HL-60 (cell line): ENCODE results near the gene TREM2.

Source experiments
- DNase-seq, 2 experiments: peaks; one replicate each; pipeline ENCODE4 v3.0.0-alpha.2; 2010 to 2020; ENCODE audit warnings: low read depth in 1 of 2, low spot score in 1 of 2
- H3K27ac ChIP-seq: fragments of 250-450 bp; sonication (Bioruptor Pico); replicated peaks from 2 replicates; pipeline ENCODE4 v1.5.1; 2020; ENCODE audit warnings: mild to moderate bottlenecking, moderate library complexity
- H3K27me3 ChIP-seq: fragments of 250-450 bp; sonication (Bioruptor Pico); 2 replicates; pipeline ENCODE4 v1.5.1; 2021; ENCODE audit warnings: mild to moderate bottlenecking, moderate library complexity; ENCODE audit not compliant: insufficient read depth, poor library complexity, severe bottlenecking
- H3K4me3 ChIP-seq: replicated peaks from 2 replicates; pipeline ENCODE4 v1.5.1; 2011; ENCODE audit warnings: mild to moderate bottlenecking, control low read depth, low read length; ENCODE audit not compliant: insufficient read depth
- GABPA ChIP-seq: IDR thresholded peaks from 2 replicates; pipeline ENCODE4 v1.6.1; 2012; ENCODE audit warnings: low read depth
- POLR2AphosphoS5 ChIP-seq: IDR thresholded peaks from 2 replicates; pipeline ENCODE4 v1.6.1; 2012; ENCODE audit warnings: low read depth
- SPI1 ChIP-seq: IDR thresholded peaks from 2 replicates; pipeline ENCODE4 v1.6.1; 2012; ENCODE audit warnings: low read depth, mild to moderate bottlenecking, borderline replicate concordance
- TF ChIP-seq, protein P1 (sequence below): IDR thresholded peaks from one replicate; pipeline ENCODE4 v1.5.1; 2011; ENCODE audit warnings: low read length, control low read depth, inconsistent platforms; ENCODE audit not compliant: insufficient read depth
- TF ChIP-seq, protein P2 (sequence below): IDR thresholded peaks from 2 replicates; pipeline ENCODE4 v1.6.1; 2012; ENCODE audit warnings: low read depth; ENCODE audit not compliant: insufficient replicate concordance

TREM2 gene

DNA sequence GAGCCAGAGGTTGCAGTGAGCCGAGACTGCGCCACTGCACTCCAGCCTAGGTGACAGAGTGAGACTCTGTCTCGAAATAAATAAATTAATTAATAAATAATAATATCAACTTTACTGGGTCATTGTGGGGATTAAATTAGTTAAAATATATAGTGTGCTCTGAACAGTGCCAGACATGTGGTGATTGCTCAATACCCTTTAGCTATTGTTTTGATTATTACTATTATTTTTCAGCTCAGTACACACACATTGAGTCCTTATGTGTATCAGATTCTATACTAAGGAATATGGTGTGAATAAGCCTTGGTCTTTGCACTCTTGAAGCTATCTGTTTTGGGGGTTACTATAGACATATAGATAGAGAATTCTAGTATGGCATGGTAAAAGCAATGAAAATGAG, 37.6 kb downstream of the TREM2 start:
- Histone ChIP-seq H3K27ac (no peak overlapping the region), H3K4me3 (no peak overlapping the region), H3K27me3 (no peaks in the 10 kb centered on the region)
- TF ChIP-seq, protein P1, sequence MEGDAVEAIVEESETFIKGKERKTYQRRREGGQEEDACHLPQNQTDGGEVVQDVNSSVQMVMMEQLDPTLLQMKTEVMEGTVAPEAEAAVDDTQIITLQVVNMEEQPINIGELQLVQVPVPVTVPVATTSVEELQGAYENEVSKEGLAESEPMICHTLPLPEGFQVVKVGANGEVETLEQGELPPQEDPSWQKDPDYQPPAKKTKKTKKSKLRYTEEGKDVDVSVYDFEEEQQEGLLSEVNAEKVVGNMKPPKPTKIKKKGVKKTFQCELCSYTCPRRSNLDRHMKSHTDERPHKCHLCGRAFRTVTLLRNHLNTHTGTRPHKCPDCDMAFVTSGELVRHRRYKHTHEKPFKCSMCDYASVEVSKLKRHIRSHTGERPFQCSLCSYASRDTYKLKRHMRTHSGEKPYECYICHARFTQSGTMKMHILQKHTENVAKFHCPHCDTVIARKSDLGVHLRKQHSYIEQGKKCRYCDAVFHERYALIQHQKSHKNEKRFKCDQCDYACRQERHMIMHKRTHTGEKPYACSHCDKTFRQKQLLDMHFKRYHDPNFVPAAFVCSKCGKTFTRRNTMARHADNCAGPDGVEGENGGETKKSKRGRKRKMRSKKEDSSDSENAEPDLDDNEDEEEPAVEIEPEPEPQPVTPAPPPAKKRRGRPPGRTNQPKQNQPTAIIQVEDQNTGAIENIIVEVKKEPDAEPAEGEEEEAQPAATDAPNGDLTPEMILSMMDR: no peak
- TF ChIP-seq POLR2AphosphoS5 (no peak), SPI1 (no peak), GABPA (no peak)
- TF ChIP-seq, protein P2, sequence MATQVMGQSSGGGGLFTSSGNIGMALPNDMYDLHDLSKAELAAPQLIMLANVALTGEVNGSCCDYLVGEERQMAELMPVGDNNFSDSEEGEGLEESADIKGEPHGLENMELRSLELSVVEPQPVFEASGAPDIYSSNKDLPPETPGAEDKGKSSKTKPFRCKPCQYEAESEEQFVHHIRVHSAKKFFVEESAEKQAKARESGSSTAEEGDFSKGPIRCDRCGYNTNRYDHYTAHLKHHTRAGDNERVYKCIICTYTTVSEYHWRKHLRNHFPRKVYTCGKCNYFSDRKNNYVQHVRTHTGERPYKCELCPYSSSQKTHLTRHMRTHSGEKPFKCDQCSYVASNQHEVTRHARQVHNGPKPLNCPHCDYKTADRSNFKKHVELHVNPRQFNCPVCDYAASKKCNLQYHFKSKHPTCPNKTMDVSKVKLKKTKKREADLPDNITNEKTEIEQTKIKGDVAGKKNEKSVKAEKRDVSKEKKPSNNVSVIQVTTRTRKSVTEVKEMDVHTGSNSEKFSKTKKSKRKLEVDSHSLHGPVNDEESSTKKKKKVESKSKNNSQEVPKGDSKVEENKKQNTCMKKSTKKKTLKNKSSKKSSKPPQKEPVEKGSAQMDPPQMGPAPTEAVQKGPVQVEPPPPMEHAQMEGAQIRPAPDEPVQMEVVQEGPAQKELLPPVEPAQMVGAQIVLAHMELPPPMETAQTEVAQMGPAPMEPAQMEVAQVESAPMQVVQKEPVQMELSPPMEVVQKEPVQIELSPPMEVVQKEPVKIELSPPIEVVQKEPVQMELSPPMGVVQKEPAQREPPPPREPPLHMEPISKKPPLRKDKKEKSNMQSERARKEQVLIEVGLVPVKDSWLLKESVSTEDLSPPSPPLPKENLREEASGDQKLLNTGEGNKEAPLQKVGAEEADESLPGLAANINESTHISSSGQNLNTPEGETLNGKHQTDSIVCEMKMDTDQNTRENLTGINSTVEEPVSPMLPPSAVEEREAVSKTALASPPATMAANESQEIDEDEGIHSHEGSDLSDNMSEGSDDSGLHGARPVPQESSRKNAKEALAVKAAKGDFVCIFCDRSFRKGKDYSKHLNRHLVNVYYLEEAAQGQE: no peak
- DNase-seq: no peak

DNA sequence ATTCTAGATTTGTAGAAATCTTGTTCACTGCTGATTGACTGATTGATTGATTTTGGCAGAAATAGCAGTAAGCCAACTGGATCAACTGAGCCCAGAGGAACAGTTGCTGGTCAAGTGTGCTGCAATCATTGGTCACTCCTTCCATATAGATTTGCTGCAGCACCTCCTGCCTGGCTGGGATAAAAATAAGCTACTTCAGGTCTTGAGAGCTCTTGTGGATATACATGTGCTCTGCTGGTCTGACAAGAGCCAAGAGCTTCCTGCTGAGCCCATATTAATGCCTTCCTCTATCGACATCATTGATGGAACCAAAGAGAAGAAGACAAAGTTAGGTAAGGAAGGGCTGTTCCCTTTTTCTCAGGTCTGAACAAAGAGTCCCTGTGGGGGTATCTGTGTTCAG, 40.0 kb downstream of the TREM2 start:
- Histone ChIP-seq H3K27me3 (no peaks in the 10 kb centered on the region), H3K4me3 (no peak overlapping the region), H3K27ac (no peak overlapping the region)
- TF ChIP-seq SPI1 (no peak), POLR2AphosphoS5 (no peak), GABPA (no peak)
- TF ChIP-seq, protein P1: no peak
- TF ChIP-seq, protein P2: no peak
- no peak for DNase-seq

DNA sequence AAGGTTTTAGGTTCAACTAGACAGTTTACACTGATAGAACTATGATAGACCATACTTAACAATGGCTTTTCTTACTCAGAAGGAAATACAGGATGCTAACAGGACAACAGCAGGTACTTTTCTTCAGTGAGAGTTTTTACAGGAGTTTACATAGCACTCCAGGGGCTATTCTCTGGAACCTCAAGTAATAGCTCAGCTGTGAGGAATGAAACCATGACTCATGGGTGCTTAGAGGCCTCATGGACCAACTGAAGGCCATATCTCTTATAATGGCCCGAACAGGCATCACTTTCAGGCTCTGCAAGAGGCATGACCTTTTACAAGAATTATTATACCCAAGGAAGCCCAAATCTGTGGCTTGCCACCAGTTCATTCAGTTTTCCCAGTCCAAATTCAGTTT, 40.5 kb downstream of the TREM2 start:
- Histone ChIP-seq H3K27me3 (no peaks in the 10 kb centered on the region), H3K4me3 (no peak overlapping the region), H3K27ac (no peak overlapping the region)
- TF ChIP-seq POLR2AphosphoS5: no peak
- TF ChIP-seq, protein P2: no peak
- TF ChIP-seq SPI1: no peak
- TF ChIP-seq, protein P1: no peak
- no peak for TF ChIP-seq GABPA
- no peak for DNase-seq
